Panc1 (cell line): ENCODE data around the gene GPS1. TPM values are rescaled to one million over a fixed set of nuclear protein-coding genes. Genes with fewer than 3 reads are reported as not detected.
A peak's percentile ranks its signal among the peaks of the same experiment; 100 is the strongest.

ENCODE experiments used
- ATAC-seq: fragments of 200-7000 bp; cut with Tn5 transposase; 2 replicates; pipeline ENCODE4 v1.9.1; 2020; ENCODE audit warnings: mild to moderate bottlenecking, moderate library complexity
- BruUV-seq: library from RNA; stranded (reverse); fragments of 400-500 nt; replicated peaks from 2 replicates; lab custom pipeline; 2021; lab: Mats Ljungman, UMichigan
- CTCF ChIA-PET: fragments of 300-600 bp; sonication (Branson Sonifier 250); formaldehyde crosslinking; loops from one replicate; lab custom pipeline; 2022; ENCODE audit warnings: antibody characterized with exemption; lab: Charles Lee
- POLR2A ChIA-PET: fragments of 300-600 bp; sonication (Branson Sonifier 250); formaldehyde crosslinking; loops from one replicate; lab custom pipeline; 2022; ENCODE audit warnings: antibody characterized with exemption; lab: Charles Lee
- DNase-seq: peaks from one replicate; pipeline ENCODE4 v3.0.0-alpha.2; 2010; ENCODE audit warnings: low read depth, low spot score
- H3K27ac ChIP-seq: 2 replicates; pipeline ENCODE4 v1.5.1; 2011; ENCODE audit warnings: mild to moderate bottlenecking, low read length, inconsistent platforms
- H3K27me3 ChIP-seq: fragments of 200-500 bp; sonication (Bioruptor generic); 2 replicates; pipeline ENCODE4 v1.6.0; 2014; ENCODE audit warnings: low read length, inconsistent platforms; ENCODE audit not compliant: control insufficient read depth, insufficient read depth
- H3K36me3 ChIP-seq: fragments of 200-500 bp; sonication (Bioruptor generic); 2 replicates; pipeline ENCODE4 v1.5.1; 2014; ENCODE audit warnings: inconsistent platforms, mild to moderate bottlenecking, low read length, moderate library complexity; ENCODE audit not compliant: control insufficient read depth, insufficient read depth
- H3K4me1 ChIP-seq: 2 replicates; pipeline ENCODE4 v1.5.1; 2011; ENCODE audit warnings: inconsistent platforms, mild to moderate bottlenecking, low read length, moderate library complexity; ENCODE audit not compliant: control insufficient read depth, insufficient read depth
- H3K4me3 ChIP-seq, 2 experiments: 2 replicates each; pipeline ENCODE4 v1.5.1; 2011 to 2012; ENCODE audit warnings: low read depth in 2 of 2, low read length in 2 of 2, mild to moderate bottlenecking in 2 of 2, inconsistent platforms in 1 of 2, moderate library complexity in 1 of 2
- H3K9me3 ChIP-seq: fragments of 200-500 bp; sonication (Bioruptor generic); 2 replicates; pipeline ENCODE4 v1.5.1; 2014; ENCODE audit warnings: low read depth, mild to moderate bottlenecking, inconsistent platforms, low read length, moderate library complexity; ENCODE audit not compliant: control insufficient read depth, insufficient read depth
- CTCF ChIP-seq: fragments of 450-650 bp; IDR thresholded peaks from 2 replicates; pipeline ENCODE4 v1.5.1; 2017; ENCODE audit warnings: mild to moderate bottlenecking
- POLR2AphosphoS5 ChIP-seq: IDR thresholded peaks from 2 replicates; pipeline ENCODE4 v1.6.1; 2012; ENCODE audit warnings: mild to moderate bottlenecking, low read depth, low read length, moderate library complexity
- REST ChIP-seq, 2 experiments: IDR thresholded peaks; 2 replicates each; pipeline ENCODE4 v1.6.1; 2011 to 2012; ENCODE audit warnings: low read depth in 2 of 2, control low read depth in 1 of 2, low read length in 1 of 2, mild to moderate bottlenecking in 1 of 2, moderate library complexity in 1 of 2; ENCODE audit not compliant: insufficient read depth in 1 of 2
- SIN3A ChIP-seq: IDR thresholded peaks from 2 replicates; pipeline ENCODE4 v1.6.1; 2012; ENCODE audit warnings: low read depth, mild to moderate bottlenecking, low read length, moderate library complexity, borderline replicate concordance; ENCODE audit not compliant: insufficient read depth
- TCF7L2 ChIP-seq: IDR thresholded peaks from 2 replicates; pipeline ENCODE4 v1.6.1; 2011; ENCODE audit warnings: mild to moderate bottlenecking, low read depth, low read length, inconsistent platforms
- in situ Hi-C: cut with HindIII; loops from 2 replicates; pipeline ENCODE4 v1.10.0; 2016; ENCODE audit warnings: low sequenced_read_pairs, low pct_unique_long_range_greater_than_20kb
- intact Hi-C: fragments of 100-400 bp; cut with micrococcal nuclease; formaldehyde crosslinking; loops from one replicate; pipeline ENCODE4 v1.10.0; 2022; ENCODE audit not compliant: unreplicated experiment
- total RNA-seq: library from RNA; stranded (reverse); gene quantifications from one replicate; pipeline ENCODE4 v1.2.1, GENCODE V29; 2021; ENCODE audit not compliant: unreplicated experiment

GPS1 gene
- total RNA-seq, 1 experiment from 2014 or later: 175 TPM

GRCh38 chr17:82085031-82085861 is 33.5 kb downstream of the GPS1 start:
- in situ Hi-C loops: no loop called here

GRCh38 chr17:82085931-82086764 is 34.5 kb downstream of the GPS1 start:
- intact Hi-C loops: no loop called here
- DNase-seq: no peak
- in situ Hi-C loops: no loop called here

More at GRCh38 chr17:82085031-82085861, 33.5 kb downstream of the GPS1 start:
- ChIA-PET CTCF (no interaction called here), POLR2A (no interaction called here)
- ATAC-seq (no peak), DNase-seq (no peak)
- Histone ChIP-seq H3K27ac (no peak overlapping the region), H3K9me3 (no peaks in the 10 kb centered on the region), H3K4me1 (no peaks in the 10 kb centered on the region), H3K36me3 (peaks cover 25% of the 10 kb centered on the region), H3K4me3 (no peak overlapping the region), H3K27me3 (no peaks in the 10 kb centered on the region)
- TF ChIP-seq POLR2AphosphoS5 (peak; percentile 29; the same call in 1 of the 2 replicates), CTCF (no peak)
- intact Hi-C loops: no loop called here
- BruUV-seq: no TSS peak

More at GRCh38 chr17:82085931-82086764, 34.5 kb downstream of the GPS1 start:
- H3K27ac ChIP-seq: no peak overlapping the region
- no TSS peak for BruUV-seq
- no peak for ATAC-seq
- H3K36me3 ChIP-seq: peaks cover 26% of the 10 kb centered on the region
- TF ChIP-seq SIN3A (no peak), POLR2AphosphoS5 (no peak), TCF7L2 (no peak), REST (IDR thresholded peaks at IDR 0.05; ENCODE audit: insufficient read depth in 1 of 2, low read depth in 2 of 2, low read length in 1 of 2) (no peak), CTCF (no peak)
- POLR2A ChIA-PET: no interaction called here
- CTCF ChIA-PET: no interaction called here
- no peaks in the 10 kb centered on the region for H3K4me1 ChIP-seq
- no peak overlapping the region for H3K4me3 ChIP-seq
- H3K9me3 ChIP-seq: no peaks in the 10 kb centered on the region
- H3K27me3 ChIP-seq: no peaks in the 10 kb centered on the region
